Fibroblast of pulmonary artery (primary cell): ENCODE results near the gene QSOX2.

Source experiments
- DNase-seq: peaks from one replicate; pipeline ENCODE4 v3.0.0-alpha.2; 2010; ENCODE audit warnings: low read depth
- H3K4me3 ChIP-seq: replicated peaks from 2 replicates; pipeline ENCODE4 v1.5.1; 2011; ENCODE audit warnings: low read depth, mild to moderate bottlenecking, control low read depth, low read length, moderate library complexity
- TF ChIP-seq, protein P1 (sequence below): IDR thresholded peaks from 2 replicates; pipeline ENCODE4 v1.5.1; 2011; ENCODE audit warnings: mild to moderate bottlenecking, control low read depth, low read length, inconsistent platforms; ENCODE audit errors: missing control alignments

QSOX2 gene

DNA sequence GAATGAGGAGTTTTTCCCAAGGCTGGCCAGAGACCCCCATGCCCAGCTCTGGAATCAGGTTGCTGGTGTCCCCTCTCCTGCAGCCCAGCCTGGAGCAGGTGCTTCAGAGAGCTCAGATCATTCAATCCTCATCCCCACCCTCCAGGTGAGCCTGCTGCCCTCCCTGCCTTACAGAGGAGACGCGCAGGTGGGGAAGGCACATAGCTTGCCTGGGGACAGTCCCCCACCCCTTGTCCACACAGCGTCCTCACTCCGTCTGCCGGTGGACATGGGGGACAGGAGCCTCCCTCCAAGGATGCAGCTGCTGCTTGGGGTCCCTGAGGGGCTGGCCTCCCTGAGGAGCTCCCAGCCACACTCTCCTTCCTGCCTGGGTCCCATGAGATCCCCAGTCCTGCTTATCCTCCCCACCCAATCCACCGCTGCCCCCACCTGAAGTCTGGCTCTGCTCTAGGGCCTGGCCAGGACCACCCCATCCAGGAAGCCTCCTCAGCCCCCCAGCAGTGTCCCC, 17.1 kb upstream of the QSOX2 start:
- no peak for DNase-seq
- no peak overlapping the region for H3K4me3 ChIP-seq
- TF ChIP-seq, protein P1, sequence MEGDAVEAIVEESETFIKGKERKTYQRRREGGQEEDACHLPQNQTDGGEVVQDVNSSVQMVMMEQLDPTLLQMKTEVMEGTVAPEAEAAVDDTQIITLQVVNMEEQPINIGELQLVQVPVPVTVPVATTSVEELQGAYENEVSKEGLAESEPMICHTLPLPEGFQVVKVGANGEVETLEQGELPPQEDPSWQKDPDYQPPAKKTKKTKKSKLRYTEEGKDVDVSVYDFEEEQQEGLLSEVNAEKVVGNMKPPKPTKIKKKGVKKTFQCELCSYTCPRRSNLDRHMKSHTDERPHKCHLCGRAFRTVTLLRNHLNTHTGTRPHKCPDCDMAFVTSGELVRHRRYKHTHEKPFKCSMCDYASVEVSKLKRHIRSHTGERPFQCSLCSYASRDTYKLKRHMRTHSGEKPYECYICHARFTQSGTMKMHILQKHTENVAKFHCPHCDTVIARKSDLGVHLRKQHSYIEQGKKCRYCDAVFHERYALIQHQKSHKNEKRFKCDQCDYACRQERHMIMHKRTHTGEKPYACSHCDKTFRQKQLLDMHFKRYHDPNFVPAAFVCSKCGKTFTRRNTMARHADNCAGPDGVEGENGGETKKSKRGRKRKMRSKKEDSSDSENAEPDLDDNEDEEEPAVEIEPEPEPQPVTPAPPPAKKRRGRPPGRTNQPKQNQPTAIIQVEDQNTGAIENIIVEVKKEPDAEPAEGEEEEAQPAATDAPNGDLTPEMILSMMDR = no peak

DNA sequence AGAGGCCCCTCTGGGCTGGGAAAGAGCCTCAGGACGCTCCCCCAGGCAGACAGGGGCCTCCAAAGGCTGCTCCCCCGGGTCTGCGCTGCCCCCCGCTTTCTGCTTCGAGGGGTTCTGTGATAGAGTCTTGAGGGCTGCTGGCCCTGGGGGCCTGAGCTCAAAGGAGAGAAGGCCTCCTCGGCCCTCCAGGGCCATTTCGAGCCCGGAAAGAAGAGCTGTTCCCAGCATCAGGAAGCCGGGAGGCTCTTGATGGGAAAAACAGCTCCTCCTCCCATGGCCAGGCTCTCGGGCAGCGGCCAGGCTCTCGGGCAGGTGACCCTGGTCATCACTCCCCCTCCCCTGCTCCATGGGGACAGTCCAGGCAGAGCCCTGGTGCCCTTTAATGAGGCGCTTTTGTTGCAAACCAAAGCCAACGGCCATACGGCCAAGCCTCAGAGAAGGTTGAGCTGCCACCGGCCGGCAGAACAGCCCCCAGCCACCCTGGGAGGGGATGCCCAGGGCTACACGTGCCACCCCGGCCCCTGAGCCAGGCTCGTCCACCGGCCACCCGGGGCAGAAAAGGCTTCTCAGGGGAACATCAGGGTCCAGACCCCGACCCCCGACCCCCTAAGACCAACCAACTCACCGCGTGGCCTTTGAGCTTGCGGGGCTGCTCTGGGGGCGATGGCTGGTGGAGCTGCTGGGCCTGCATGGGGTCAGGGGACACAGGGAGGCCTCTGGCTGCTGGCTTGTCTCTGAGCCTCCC, 16.2 kb upstream of the QSOX2 start:
- H3K4me3 ChIP-seq = no peak overlapping the region
- TF ChIP-seq, protein P1 = no peak
- DNase-seq = no peak

DNA sequence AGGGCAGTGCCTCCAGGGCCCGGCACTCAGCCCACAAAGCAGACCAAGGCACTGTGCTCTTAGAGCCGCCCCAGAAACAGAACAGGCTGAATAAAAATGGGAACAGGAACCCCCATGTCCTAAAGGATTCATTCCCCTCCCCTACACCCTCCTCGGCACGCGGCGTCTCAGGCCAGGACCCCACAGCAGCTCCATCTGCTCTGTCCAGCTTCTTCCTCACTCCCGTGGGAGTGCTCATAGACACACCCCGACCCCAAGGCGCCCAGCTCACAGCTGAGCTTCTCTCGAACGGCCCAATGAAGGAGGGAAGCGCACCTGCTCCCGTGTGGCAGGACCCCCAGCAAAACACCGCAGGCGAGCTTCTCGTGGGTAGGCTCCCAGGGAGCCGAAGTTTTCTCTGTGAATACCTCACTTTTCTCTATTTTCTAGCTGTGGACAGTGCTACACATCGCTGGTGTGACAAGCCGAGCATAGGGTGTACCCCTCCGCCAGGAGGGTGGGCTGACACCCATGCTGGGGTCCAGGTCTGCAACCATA, 15.4 kb upstream of the QSOX2 start:
- no peak overlapping the region for H3K4me3 ChIP-seq
- no peak for DNase-seq
- TF ChIP-seq, protein P1 = no peak

DNA sequence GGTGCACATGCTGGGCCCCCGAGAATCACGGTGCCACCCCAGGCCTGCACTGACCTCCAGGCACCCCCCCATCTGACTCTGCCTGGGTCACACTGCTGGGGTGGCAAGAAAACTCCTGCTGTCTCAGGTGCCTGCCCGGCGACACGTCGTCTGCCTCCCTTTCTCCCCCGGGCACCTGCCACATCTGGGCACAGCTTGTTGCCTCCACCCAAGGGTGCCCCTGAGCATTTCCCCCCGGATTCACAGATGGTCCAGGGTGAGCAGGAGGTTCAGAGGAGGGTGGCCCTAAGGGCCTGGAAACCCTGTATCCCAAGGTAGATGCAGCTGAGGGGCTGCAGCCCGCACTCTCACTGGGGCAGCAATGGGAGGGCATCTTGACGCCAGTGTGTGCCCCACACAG, 14.9 kb upstream of the QSOX2 start:
- TF ChIP-seq, protein P1 = no peak
- no peak overlapping the region for H3K4me3 ChIP-seq
- no peak for DNase-seq

DNA sequence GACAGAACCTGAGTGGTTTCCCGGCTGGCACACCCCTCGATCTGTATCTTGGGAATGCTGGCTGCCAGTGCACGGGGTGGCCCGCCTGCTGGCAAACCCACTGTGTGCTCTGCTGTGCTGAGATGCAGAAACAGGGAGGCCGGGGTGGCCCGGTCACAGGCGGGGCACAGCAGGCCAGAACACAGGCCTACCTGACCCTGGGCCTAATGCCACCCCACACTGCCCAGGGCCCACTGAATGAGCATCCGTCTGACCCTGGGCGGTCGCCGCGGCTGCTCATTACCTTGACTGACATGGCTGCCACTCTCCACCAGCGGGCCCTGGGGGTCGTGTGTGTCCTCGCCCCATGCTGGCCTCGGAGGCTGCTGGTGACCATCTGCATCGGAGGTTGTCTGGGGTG, 14.2 kb upstream of the QSOX2 start:
- TF ChIP-seq, protein P1 = no peak
- no peak overlapping the region for H3K4me3 ChIP-seq
- no peak for DNase-seq

DNA sequence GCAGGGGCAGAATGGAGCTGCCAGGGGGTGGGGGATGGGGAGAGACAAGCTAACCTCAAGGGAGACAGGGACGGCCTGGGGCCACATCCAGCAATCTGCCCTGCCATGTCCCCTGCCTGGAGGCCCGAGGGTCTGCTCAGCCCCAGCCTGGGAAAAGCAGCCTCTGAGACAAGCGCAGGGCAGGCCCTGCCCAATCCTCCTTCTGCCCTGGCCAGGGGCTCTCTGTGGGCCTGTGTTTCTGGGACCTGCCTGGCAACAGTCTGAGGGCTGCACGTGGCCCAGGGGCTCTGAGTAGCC, 13.9 kb upstream of the QSOX2 start:
- no peak for DNase-seq
- TF ChIP-seq, protein P1 = no peak
- H3K4me3 ChIP-seq = no peak overlapping the region
